HG03066 (cell line): ENCODE data around the gene PTK6.
"Not testable (repeated sequence)": the region's sequence is repeated elsewhere in the genome, so short reads cannot be mapped to it uniquely, and the experiment has no call there.

Experiments
- ATAC-seq: cut with Tn5 transposase; IDR thresholded peaks from one replicate; pipeline ENCODE4 v1.9.1; 2021; ENCODE audit warnings: low read depth; ENCODE audit not compliant: unreplicated experiment

PTK6 gene

DNA sequence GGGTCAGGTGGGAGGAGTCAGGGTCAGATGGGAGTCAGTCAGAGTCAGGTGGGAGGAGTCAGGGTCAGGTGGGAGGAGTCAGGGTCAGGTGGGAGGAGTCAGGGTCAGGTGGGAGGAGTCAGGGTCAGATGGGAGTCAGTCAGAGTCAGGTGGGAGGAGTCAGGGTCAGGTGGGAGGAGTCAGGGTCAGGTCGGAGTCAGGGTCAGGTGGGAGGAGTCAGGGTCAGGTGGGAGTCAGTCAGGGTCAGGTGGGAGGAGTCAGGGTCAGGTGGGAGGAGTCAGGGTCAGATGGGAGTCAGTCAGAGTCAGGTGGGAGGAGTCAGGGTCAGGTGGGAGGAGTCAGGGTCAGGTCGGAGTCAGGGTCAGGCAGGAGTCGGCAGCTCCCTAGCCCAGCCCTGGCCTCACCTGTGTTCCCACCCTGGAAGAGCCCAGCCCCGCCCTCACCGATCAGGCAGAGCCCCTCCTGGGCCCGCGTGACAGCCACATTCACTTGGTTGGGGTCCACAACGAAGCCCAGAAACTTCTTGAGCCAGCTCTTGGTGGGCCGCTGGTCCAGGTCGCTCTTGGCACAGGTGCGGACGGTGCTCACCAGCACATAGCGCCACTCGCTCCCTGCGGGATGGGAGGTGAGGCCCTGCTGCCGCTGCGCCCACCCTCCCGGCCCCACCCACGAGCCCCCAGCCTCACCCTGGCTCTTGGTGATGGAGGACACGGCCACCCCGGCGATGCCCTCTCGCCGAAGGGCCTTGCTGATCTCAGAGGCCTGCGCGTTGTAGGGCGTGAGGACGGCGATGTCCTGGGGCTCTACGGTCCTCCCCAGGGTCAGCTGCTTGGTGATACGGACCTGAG is 22.5 kb upstream of the PTK6 start:
- not testable (repeated sequence) for ATAC-seq

DNA sequence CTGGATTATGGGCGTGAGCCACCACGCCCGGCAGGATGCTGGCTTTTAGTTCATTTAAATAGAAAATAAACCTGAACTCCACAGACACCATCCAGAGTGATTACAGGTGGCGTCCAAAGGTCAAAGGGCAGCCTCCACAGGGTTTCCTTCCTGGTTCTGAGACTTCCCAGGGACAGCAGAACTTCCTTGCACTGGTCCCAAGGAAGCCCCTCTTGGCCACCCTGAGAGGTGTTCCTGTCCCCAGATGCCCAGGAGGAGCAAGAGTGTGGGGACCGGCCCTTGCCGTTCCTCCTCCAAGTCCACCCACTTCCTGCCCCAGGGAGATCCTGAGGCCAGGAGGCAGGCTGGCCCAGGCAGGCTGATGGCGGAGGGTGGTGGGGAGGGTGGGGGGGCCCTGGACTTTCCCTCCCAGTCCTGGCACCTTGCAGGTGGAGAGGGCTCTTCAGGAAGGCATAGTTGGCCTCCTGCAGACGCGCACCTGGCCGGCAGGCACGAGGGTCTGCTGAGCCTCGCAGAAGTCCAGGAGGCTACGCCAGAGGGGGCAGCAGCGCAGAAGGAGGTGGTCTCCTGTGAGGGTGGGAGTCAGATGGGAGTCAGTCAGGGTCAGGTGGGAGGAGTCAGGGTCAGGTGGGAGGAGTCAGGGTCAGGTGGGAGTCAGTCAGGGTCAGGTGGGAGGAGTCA is 21.8 kb upstream of the PTK6 start:
- no peak for ATAC-seq

DNA sequence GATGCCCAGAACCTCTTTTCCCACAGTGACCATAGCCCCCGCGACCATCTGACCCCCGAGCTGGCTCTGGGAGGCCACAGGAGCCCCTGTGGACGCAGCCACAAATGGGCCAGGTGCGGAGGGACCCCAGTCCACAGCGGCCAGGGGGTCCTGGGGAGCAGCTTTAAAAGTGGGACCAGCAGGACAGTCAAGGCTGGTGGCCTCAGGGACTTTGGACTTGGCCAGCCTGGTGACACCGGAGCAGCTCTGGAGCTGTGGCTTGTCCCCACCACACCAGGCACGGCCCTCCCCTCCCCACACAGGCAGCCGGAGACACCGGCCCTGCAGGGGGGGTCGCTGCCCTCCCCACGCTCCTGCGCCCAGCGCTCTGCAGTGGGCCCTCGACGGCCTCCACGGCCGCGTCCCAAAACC is 20.3 kb upstream of the PTK6 start:
- ATAC-seq: no peak

DNA sequence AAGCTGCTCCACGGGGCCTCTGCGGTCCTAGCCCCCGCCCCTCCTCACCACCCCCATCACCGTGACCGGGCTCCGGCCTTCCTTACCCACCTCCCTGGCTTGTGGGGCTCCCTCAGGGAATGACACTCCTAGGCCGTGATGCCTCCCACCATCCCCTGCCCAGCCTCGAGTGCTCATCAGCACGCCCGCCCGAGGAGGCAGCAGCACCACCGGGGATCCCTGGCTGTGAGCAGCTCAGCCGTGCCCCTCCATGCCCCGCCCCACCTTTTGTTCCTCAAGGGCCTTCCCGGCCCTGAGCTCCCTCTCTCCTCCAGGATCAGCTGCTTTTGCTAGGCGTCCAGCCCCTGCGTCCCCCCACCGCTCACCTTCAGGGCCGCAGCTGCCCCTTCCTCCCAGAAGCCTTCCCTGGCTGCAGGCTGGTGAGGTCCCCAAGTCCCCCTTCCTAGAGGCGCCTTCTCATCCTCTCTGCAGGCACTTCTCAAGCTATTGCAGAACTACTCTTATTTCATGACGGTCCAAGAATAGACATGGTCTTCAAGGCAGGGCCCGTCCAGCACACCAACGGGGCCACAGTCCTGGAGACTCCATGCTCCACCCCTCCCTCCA is 19.8 kb upstream of the PTK6 start:
- no peak for ATAC-seq

DNA sequence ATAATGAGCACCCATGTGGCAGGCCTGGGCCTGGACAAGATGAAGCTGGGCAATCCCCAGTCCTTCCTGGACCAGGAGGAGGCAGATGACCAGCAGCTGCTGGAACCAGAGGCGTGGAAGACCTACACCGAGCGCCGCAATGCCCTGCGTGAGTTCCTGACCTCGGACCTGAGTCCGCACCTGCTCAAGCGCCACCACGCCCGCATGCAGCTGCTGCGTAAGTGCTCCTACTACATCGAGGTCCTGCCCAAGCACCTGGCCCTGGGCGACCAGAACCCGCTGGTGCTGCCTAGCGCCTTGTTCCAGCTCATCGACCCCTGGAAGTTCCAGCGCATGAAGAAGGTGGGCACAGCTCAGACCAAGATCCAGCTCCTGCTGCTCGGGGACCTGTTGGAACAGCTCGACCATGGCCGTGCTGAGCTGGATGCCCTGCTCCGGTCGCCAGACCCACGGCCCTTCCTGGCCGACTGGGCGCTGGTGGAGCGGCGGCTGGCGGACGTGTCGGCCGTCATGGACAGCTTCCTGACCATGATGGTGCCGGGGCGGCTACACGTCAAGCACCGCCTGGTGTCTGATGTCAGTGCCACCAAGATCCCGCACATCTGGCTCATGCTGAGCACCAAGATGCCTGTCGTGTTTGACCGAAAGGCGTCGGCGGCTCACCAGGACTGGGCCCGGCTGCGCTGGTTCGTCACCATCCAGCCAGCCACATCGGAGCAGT is 18.6 kb upstream of the PTK6 start:
- ATAC-seq: no peak

DNA sequence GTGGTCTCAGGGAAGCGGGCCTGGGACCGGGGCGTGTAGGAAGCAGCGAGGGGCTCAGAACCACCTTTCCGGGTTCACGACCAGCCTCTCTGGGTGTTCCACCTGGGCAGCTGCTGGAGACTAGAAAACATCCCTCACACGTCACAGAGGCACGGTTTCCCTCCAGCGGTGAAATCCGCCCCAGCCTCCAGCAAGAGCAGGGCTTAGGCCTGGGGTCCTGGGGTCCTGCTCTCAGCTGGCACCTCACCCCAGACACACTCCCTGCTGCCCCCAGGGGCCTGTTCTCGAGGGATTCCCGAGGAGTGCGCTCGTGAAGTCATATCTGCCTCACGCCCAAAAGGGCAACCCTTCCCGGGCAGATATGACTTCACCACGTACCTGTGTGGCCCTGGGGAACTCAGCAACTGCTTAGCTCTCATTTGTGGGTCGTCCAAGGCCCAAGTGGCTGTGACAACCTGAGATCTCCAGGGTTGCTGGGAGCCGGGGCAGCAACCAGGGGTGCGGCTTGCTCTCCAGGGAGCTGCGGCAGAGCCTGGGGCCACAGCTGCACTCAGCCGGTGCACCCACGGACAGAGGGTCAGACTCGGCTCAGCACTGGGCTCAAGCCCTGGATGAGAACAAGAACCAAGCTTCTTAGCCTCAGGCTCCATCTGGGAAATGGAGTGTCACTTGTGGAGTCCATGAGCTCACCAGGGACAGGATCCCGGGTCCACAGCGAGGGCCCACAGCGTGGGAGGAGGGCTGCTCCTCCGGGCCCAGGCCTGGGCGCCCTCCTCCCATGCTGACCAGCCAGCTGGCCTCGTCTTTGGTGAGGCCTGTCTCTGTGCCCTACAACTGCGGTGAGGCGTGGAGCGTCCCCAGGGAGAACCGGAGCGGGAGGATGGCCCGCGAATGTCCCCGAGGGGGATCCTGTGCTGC is 17.4 kb upstream of the PTK6 start:
- no peak for ATAC-seq

DNA sequence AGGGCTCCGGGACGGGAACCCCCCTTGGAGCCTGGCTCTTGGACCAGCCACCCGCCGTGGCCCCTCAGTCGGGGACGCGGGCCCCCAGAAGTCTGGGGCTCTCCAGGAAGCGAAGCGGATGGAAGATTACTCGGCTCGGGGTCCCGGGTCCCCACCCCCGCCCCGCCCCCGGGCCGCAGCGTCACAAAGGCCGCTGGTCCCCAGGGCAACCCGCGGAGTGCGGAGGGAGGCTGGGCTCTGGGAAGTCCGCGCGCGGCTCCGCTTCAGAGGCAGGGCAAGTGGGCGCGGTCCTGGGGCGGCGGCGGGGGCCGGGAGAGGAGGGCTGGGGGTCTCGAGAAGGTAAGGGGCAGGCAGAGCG is 16.7 kb upstream of the PTK6 start, which contains the start of gene FNDC11:
FNDC11 (plus strand) TSS at position 227 of the 358 bp plus-strand sequence. CDS start 1,505 bp downstream, outside the sequence.
- ATAC-seq: no peak

DNA sequence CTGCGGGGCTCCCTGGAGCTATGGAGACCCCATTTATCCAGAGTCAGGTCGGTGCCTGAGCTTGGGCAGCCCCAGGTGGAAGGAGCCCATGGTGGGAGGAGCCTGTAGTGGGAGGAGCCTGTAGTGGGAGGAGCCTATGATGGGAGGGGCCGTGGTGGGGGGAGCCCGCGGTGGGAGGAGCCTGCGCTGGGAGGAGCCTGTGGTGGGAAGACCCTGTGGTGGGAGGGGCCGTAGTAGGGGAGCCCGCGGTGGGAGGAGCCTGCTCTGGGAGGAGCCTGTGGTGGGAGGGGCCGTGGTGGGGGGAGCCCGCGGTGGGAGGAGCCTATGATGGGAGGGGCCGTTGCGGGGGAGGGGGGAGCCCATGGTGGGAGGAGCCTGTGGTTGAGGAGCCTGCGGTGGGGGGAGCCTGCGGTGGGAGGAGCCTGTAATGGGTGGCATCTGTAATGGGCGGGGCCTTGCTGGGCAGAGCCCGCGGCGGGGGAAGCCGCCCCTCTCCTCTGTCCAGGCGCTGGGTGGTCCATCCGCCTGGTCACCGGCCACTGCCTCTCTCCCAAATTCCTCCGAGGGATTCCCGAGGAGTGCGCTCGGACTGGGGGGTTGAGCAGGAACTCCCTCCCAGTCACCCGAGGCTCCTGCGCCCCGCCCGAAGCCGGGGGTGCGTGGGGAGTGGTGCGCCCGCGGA is 16.2 kb upstream of the PTK6 start:
- ATAC-seq: no peak

DNA sequence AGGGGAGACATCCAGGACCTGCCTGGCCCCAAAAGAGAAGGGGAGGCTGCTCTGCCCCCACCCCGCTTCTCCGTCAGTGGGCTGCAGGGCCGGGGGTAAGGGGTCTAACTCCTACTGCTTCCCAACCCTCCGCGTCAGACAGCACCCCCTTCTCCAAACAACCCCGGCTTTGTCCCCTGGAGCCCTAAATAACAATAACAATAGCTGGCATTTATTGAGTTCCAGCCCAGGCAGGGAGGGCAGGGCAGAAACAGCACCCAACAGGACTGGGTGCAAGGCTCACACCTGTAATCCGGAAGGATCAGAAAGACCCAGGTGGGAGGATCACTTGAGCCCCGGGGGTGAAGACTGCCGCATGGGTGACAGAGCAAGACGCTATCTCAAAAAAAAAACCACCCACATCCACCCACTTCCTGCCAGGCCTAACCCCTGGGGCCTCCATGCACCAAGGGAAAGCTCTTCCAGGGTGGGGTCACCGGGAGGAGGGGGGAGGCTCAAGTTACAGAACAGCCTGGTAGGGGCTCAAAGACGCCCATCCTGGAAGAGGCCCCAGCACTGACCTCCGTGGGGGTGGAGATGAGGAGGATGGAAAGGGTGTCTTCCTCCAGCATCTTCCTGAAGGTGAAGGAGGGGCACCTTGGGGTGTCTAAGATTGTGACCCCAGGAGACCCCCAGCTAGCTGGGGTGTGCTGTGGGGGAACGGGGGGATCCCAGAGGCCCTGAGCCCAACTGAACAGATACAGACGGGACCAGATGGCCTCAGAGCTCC is 15.5 kb upstream of the PTK6 start:
- ATAC-seq: no peak

DNA sequence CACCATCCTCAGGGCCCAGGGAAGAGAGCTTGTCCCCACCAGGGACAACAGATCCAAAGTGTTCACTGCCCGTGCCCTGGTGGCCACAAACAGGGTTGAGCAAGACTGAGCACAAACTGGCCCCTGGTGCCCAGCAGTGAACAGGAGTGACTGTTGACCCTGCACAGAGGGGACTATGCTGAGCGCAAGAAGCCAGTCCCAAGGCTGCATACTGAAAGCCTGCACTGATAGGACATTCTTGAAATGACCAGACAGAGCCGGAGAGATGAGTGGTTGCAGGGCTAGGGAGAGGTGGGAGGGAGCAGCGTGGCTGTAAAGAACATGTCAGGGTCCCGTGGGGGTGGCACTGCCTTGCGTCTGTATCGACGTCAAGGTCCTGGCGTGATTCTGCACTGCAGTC is 13.9 kb upstream of the PTK6 start:
- no peak for ATAC-seq

DNA sequence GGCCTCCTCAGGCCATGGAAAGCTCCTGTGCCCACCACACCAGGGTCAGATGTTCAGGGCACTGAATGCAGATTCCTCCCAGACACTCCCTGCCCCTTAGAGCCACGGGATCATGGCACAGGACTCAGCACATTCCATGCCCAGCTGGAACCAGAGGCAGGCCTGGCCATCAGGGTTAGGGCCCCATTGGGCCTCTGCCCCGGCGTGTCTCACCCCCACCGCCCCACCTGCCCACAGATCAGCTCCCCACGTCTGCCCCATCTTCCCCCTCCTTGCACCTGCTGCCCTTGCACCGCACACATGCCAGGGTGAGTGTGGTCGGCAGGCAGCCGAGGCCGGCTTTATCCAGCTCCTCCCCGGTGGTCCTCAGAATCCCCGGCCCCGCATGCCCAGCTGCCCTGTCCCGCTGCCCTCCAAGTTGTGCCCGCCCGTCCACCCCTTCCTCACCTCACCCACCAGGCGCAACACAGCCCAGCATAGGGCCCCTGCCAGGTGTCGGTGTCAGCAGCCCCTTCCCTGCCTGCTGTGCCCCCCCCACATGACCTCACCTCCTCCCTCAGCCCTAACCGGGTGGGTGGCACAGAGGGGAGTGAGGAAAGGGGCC is 12.6 kb upstream of the PTK6 start:
- no peak for ATAC-seq

DNA sequence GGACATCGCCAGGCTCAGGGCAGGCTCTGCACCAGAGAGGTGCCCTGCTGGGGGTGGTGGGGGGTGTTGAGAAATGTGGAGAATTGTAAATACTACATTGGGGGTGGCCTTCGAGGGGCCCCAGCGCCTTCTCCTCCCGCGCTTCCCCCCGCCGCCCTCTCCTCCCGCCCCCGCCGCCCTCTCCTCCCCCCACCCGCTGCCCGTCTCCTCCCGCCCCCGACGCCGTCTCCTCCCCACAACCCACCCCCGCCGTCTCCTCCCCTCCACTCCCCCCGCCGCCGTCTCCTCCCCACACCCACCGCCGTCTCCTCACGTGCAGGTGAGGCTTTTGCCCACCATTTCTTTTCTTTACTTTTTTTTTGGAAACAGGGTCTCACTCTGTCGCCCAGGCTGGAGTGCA is 11.8 kb upstream of the PTK6 start:
- no peak for ATAC-seq

DNA sequence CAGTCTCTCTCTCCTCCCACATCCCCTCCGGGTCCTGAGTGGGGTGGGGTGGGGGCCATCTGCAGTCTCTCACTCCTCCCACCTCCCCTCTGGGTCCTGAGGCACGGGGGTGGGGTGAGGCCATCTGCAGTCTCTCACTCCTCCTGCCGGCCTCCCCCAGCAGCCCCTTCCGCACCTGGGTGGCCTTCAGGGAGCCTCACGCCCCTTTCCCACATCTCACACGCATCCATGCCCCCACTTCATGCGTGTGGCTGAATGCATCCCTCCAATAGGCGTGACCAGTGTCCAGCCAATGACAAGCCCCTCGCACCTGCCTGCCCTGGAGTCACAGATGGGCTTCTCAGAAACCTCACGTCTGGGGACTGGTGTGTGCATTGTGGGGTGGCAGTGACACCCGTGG is 11.4 kb upstream of the PTK6 start:
- no peak for ATAC-seq

DNA sequence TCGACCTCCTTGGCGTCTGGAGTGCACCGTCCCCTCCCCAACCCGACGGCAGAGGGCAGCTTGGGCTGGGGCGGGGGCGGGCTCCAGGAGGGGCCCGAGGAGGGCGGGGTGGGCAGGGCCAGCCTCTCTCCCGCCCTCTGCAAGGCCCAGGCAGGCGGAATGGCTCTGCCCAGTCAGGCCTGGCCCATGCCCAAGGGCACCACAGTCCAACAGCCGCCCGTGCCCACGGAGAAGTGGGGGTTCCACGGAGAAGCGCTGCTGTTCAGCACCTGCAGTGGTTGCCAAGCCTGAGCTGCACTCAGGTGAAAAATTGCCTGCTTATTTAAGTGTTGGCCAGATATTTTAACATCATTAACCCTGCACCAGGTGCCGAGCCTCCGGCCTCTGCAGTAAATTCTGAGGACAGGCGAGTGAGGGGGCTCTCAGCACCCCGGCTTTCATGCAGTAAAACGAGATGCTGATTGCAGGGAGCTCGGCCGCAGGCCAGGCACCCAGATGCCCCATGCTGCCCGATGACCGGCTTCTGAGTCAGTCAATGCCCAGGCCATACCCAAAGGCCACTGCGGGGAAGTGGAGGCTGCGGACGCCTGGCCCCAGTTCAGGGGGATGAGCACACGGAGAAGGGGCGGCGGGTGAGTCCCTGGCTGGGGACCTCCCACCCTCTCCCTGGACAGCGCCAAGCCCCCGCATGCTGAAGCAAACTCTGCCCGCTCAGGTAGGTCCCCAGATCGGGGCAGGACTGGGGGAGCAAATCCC is 10.7 kb upstream of the PTK6 start, which contains the start of gene SRMS:
SRMS (minus strand) TSS at position 25 of the 756 bp plus-strand sequence. CDS start 286 bp downstream, outside the sequence.
- ATAC-seq: no peak

DNA sequence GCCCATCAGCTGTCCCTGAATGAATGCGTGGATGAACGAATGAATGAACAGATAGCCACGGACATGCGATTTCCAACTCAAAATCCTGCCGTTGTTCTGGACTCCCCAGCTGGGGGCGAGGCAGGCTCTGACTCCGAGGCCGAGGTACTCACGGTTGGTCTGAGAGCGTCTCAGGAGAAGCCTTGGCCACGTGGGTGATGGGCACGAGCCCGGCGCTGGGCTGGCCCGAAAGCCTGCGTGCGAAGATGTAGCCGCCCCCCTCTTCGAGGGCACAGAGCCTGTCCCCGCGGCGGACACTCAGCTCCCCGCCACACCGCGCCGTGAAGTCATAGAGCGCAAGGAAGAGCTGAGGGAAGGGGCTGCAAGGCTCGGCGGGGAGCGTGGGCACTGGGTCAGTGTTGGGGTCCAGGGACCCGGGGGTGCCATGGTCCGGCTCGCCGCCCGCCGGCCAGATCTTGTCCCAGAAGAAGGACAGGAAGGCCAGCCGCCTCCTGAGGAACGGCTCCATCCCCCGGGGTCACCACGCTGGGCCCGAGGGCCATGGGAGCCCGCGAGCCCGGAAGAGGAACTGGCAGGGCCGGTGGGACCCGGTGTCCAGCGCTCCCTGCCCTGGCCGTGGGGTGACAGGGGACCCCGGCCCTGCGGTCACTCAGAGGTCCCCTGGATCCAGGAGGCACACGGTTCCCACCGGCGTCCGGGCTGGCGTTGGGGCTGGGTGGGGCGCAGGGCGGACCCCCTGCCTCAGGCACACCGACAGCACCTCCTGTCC is 10.0 kb upstream of the PTK6 start:
- no peak for ATAC-seq

DNA sequence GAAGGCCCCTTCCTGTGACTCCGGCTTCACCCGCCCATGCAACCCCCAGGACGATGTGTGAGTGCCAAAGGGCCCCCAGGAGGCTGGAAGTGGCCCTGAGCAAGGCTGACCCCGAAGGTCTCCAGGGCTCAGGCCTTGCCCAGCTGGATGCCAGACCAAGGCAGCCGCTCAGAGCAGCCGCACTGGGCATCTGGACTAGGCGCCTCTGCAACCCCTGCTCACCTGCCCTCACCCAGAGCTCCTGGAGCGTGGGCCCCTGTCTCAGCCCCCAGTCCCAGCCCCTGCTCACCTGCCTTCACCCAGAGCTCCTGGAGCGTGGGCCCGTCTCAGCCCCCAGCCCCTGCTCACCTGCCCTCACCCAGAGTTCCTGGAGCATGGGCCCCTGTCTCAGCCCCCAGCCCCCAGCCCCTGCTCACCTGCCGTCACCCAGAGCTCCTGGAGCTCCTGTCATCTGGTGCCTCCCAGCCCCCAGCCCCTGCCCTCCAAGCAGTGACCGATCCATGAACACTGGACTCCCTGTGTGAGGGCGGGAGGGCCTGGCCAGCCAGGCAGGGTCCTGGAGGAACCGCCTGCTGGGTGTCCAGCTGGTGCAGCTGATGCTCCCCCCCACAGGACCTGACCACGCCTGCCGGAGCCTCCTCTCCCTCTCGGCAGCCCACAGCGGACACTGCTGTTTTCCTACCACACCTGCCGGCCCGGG is 9.2 kb upstream of the PTK6 start:
- ATAC-seq: no peak
